Activated naive CD4-positive, alpha-beta T cell treated with anti-CD3 and anti-CD28 coated beads, Interleukin-2, amount 50 U/mL, for 24 hours (primary cell): ENCODE measurements around the gene CFAP45.
A peak's percentile ranks its signal among the peaks of the same experiment; 100 is the strongest.

ENCODE experiments used
- H3K27ac Mint-ChIP-seq: one replicate; pipeline ENCODE4 v1.8.0; 2021; ENCODE audit warnings: mild to moderate bottlenecking, mixed read lengths
- H3K27me3 Mint-ChIP-seq: one replicate; pipeline ENCODE4 v1.8.0; 2021; ENCODE audit warnings: mixed read lengths
- H3K36me3 Mint-ChIP-seq: one replicate; pipeline ENCODE4 v1.8.0; 2021; ENCODE audit warnings: mixed read lengths
- H3K4me1 Mint-ChIP-seq: one replicate; pipeline ENCODE4 v1.8.0; 2021; ENCODE audit warnings: mixed read lengths
- H3K4me3 Mint-ChIP-seq: one replicate; pipeline ENCODE4 v1.8.0; 2021; ENCODE audit warnings: mild to moderate bottlenecking, mixed read lengths
- H3K9me3 Mint-ChIP-seq: one replicate; pipeline ENCODE4 v1.8.0; 2021; ENCODE audit warnings: mixed read lengths

The CFAP45 gene

DNA sequence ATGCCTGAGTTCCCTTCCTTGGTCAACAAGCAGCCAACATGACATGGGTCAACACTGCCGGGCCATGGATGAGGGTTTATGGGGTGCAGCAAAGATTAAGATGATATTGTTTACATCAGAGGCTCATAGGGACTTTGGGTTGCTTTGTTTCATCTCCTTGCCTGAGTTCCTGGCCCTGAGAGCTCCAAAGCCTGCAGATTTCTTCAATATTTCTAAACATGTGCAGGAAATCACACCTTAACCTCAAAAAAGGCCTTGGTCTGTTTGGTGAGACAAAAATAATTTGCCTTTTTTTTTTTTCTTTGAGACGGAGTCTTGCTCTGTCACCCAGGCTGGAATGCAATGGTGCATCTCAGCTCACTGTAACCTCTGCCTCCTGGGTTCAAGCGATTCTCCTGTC is 72.4 kb downstream of the CFAP45 start:
- Mint-ChIP-seq H3K4me3 (no peak overlapping the region), H3K9me3 (peaks cover 5% of the 10 kb centered on the region), H3K36me3 (peaks cover 1% of the 10 kb centered on the region), H3K4me1 (peaks cover 45% of the 10 kb centered on the region), H3K27ac (no peak overlapping the region), H3K27me3 (no peaks in the 10 kb centered on the region)

- Mint-ChIP-seq H3K27ac (peak overlapping the region; percentile 52), H3K36me3 (peaks cover 1% of the 10 kb centered on the region), H3K9me3 (peaks cover 5% of the 10 kb centered on the region), H3K27me3 (no peaks in the 10 kb centered on the region), H3K4me3 (no peak overlapping the region), H3K4me1 (peaks cover 45% of the 10 kb centered on the region)
These were observed 72.9 kb downstream of the CFAP45 start for GRCh38 chr1:159827102-159827490.

GRCh38 chr1:159826441-159827101 is 73.4 kb downstream of the CFAP45 start, which contains the start of gene SLAMF8:
Gene SLAMF8 (plus strand): TSS chr1:159826873. CDS start chr1:159826899, 26 bp downstream.
- peaks cover 5% of the 10 kb centered on the region for H3K9me3 Mint-ChIP-seq
- H3K27me3 Mint-ChIP-seq: no peaks in the 10 kb centered on the region
- H3K27ac Mint-ChIP-seq: peak within 1 kb of the TSS; percentile 52
- peaks cover 1% of the 10 kb centered on the region for H3K36me3 Mint-ChIP-seq
- peaks cover 45% of the 10 kb centered on the region for H3K4me1 Mint-ChIP-seq
- peak within 1 kb of the TSS; percentile 3 for H3K4me3 Mint-ChIP-seq

DNA sequence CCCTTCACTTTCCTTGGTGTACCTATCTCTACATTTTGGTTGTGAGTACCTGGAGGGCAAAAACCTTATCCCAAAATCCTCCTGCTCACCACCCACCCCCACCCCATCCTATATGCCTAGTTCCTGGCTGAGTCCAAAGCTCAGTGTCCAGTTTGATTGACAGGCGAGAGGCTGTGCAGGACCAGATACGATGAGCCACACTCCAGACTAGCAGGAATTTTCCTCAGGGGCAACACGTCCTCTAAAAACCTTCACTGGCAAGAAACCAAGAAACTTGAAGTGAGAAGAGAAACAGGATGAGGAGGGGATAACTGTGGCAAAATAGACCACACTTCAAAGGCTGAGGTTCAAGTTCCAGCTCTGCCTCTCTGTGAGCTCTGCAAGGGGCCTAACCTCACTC is 74.4 kb downstream of the CFAP45 start:
- H3K27ac Mint-ChIP-seq: peak overlapping the region; percentile 8
- peaks cover 5% of the 10 kb centered on the region for H3K9me3 Mint-ChIP-seq
- peaks cover 1% of the 10 kb centered on the region for H3K36me3 Mint-ChIP-seq
- H3K4me3 Mint-ChIP-seq: no peak overlapping the region
- peaks cover 45% of the 10 kb centered on the region for H3K4me1 Mint-ChIP-seq
- no peaks in the 10 kb centered on the region for H3K27me3 Mint-ChIP-seq

DNA sequence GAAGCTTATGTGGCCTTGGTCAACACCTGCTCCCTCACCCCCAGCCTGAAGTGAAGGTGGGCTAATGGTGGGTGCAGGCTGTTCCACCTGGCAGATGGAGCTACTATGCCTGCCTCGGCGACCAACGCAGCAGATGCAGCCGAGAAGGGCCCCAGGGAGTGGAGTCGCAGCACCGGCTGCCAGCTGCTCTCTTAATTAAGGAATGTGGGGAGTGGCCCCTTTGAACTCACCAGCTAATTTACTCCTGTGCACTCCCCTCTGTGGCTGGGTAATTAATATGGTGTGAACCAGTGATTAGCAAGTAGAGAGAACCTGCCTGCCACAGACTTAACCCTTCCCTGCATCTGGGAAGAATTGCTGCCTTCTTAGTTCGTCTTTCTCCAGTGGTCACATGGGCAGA is 76.6 kb downstream of the CFAP45 start:
- H3K27ac Mint-ChIP-seq: no peak overlapping the region
- H3K36me3 Mint-ChIP-seq: peaks cover 1% of the 10 kb centered on the region
- no peaks in the 10 kb centered on the region for H3K27me3 Mint-ChIP-seq
- peaks cover 36% of the 10 kb centered on the region for H3K4me1 Mint-ChIP-seq
- H3K4me3 Mint-ChIP-seq: no peak overlapping the region
- H3K9me3 Mint-ChIP-seq: no peaks in the 10 kb centered on the region
